Esophagus squamous epithelium (tissue), 5 donors: Measurements from ENCODE around the gene FAM83F. TPM values are rescaled to one million over a fixed set of nuclear protein-coding genes. Genes with fewer than 3 reads are reported as not detected.
"Not testable (repeated sequence)": the region's sequence is repeated elsewhere in the genome, so short reads cannot be mapped to it uniquely, and the experiment has no call there.

ENCODE experiments used
- DNase-seq: peaks from one replicate; lab custom pipeline; 2025; lab: John Stamatoyannopoulos, UW
- H3K27ac ChIP-seq, 4 donors: fragments of 200-600 bp; sonication (generic); one replicate each; pipeline ENCODE4 v1.5.1; 2016 to 2019; ENCODE audit warnings: mild to moderate bottlenecking in 1 of 4
- H3K27me3 ChIP-seq, 4 donors: fragments of 200-600 bp; sonication (generic); 1 replicate in 3 of 4; 2 replicates in 1 of 4; pipeline versions ENCODE4 v1.5.1 to v1.6.0; 2017 to 2021; ENCODE audit warnings: antibody characterized with exemption in 1 of 4
- H3K36me3 ChIP-seq, 3 donors: fragments of 200-600 bp; sonication (generic); one replicate each; pipeline ENCODE4 v1.5.1; 2016 to 2019
- H3K4me1 ChIP-seq, 3 donors: fragments of 200-600 bp; sonication (generic); one replicate each; pipeline ENCODE4 v1.5.1; 2017 to 2019
- H3K4me3 ChIP-seq, 4 donors: fragments of 200-600 bp; sonication (generic); 1 replicate in 3 of 4; 2 replicates in 1 of 4; pipeline ENCODE4 v1.5.1; 2016 to 2019; ENCODE audit warnings: mild to moderate bottlenecking in 2 of 4, moderate library complexity in 1 of 4
- H3K9me3 ChIP-seq, 3 donors: fragments of 200-600 bp; sonication (generic); one replicate each; pipeline ENCODE4 v1.5.1; 2016 to 2019
- CTCF ChIP-seq, 6 experiments: fragments of 450-650 bp in 4 of 6; fragments of 200-600 bp in 2 of 6; sonication (generic) in 2 of 6; IDR thresholded peaks; one replicate each; pipeline ENCODE4 v1.5.1; 2016 to 2019; ENCODE audit warnings: antibody characterized with exemption in 6 of 6, mild to moderate bottlenecking in 4 of 6, moderate library complexity in 4 of 6
- POLR2A ChIP-seq, 4 donors: fragments of 450-650 bp; IDR thresholded peaks; one replicate each; pipeline ENCODE4 v1.6.1; 2017; ENCODE audit warnings: antibody characterized with exemption in 4 of 4, mild to moderate bottlenecking in 4 of 4, moderate library complexity in 3 of 4
- WGBS, 2 donors: methylation state at CpG; one replicate each; pipeline ENCODE4 v1.1.5; 2018; 5-methylcytosine and 5-hydroxymethylcytosine counted together
- intact Hi-C: fragments of 100-400 bp; cut with DNase I; formaldehyde crosslinking; loops from one replicate; pipeline ENCODE4 v1.15.0; 2022
- total RNA-seq, 4 donors: library from RNA; depleted of rRNA; stranded (reverse); fragments of >200 nt; gene quantifications; one replicate each; pipeline ENCODE4 v1.1.0, GENCODE V29; 2016
- donor health status: DM: yes; HTN: yes; CAD: no.

The FAM83F gene
- total RNA-seq, 4 donors from 2014 or later, result 25.5 to 39.2 (median 29.6) TPM

GRCh38 chr22:39989633-39990032 is 5.1 kb upstream of the FAM83F start:
- Histone ChIP-seq H3K4me1 (peaks cover 13 to 26% (median 13%) of the 10 kb centered on the region in 3 donors), H3K36me3 (no peaks in the 10 kb centered on the region), H3K9me3 (no peaks in the 10 kb centered on the region), H3K27me3 (peaks cover 0 to 34% (median 0%) of the 10 kb centered on the region in 4 donors), H3K4me3 (no peak overlapping the region), H3K27ac (no peak overlapping the region)
- TF ChIP-seq CTCF (IDR thresholded peaks at IDR 0.05), result no peak
- TF ChIP-seq POLR2A (IDR thresholded peaks at IDR 0.05), result no peak
- 87 to 91% methylated on average over 7 of the region's 7 CpGs for WGBS, 2 donors
- DNase-seq, result no peak
- intact Hi-C loops, result no loop called here

GRCh38 chr22:39990686-39991085 is 4.1 kb upstream of the FAM83F start:
- 82 to 88% methylated on average over 3 of the region's 3 CpGs for WGBS, 2 donors
- Histone ChIP-seq H3K27ac (no peak overlapping the region), H3K27me3 (peaks cover 0 to 44% (median 0%) of the 10 kb centered on the region in 4 donors), H3K36me3 (no peaks in the 10 kb centered on the region), H3K4me3 (no peak overlapping the region), H3K9me3 (no peaks in the 10 kb centered on the region), H3K4me1 (peaks cover 6 to 24% (median 7%) of the 10 kb centered on the region in 3 donors)
- DNase-seq, result no peak
- TF ChIP-seq CTCF (IDR thresholded peaks at IDR 0.05), result no peak
- no peak for TF ChIP-seq POLR2A (IDR thresholded peaks at IDR 0.05)
- intact Hi-C loops, result no loop called here

- WGBS, 2 donors, result 82 to 89% methylated on average over 9 of the region's 9 CpGs
- peaks cover 0 to 49% (median 0%) of the 10 kb centered on the region in 4 donors for H3K27me3 ChIP-seq
- no peak for TF ChIP-seq CTCF (IDR thresholded peaks at IDR 0.05)
- no peak for TF ChIP-seq POLR2A (IDR thresholded peaks at IDR 0.05)
- intact Hi-C loops, result no loop called here
- no peaks in the 10 kb centered on the region for H3K9me3 ChIP-seq
- H3K27ac ChIP-seq, result no peak overlapping the region
- peaks cover 6 to 25% (median 7%) of the 10 kb centered on the region in 3 donors for H3K4me1 ChIP-seq
- no peak overlapping the region for H3K4me3 ChIP-seq
- H3K36me3 ChIP-seq, result no peaks in the 10 kb centered on the region
- DNase-seq, result no peak
Measured at GRCh38 chr22:39991159-39991860, 3.4 kb upstream of the FAM83F start.

- Histone ChIP-seq H3K4me3 (no peak overlapping the region), H3K9me3 (no peaks in the 10 kb centered on the region), H3K27ac (no peak overlapping the region), H3K27me3 (peaks cover 0 to 49% (median 0%) of the 10 kb centered on the region in 4 donors), H3K4me1 (peaks cover 6 to 35% (median 7%) of the 10 kb centered on the region in 3 donors), H3K36me3 (no peaks in the 10 kb centered on the region)
- DNase-seq, result no peak
- WGBS, 2 donors, result 86 to 87% methylated on average over 5 of the region's 5 CpGs
- no peak for TF ChIP-seq CTCF (IDR thresholded peaks at IDR 0.05)
- no peak for TF ChIP-seq POLR2A (IDR thresholded peaks at IDR 0.05)
- intact Hi-C loops, result no loop called here
Measured at GRCh38 chr22:39992088-39992826, 2.5 kb upstream of the FAM83F start.

GRCh38 chr22:39992894-39993293 is 1.9 kb upstream of the FAM83F start:
- DNase-seq, intact Hi-C loops, H3K9me3 ChIP-seq, H3K36me3 ChIP-seq, H3K4me3 ChIP-seq, H3K27ac ChIP-seq: not testable (repeated sequence)
- Histone ChIP-seq H3K4me1 (peaks cover 9 to 41% (median 10%) of the 10 kb centered on the region in 3 donors), H3K27me3 (peaks cover 0 to 49% (median 0%) of the 10 kb centered on the region in 4 donors)
- 89 to 91% methylated on average over 7 of the region's 7 CpGs for WGBS, 2 donors
